Activated CD8-positive, alpha-beta T cell treated with anti-CD3 and anti-CD28 coated beads for 36 hours (primary cell): ENCODE results near the gene C10orf53. TPM values are rescaled to one million over a fixed set of nuclear protein-coding genes. Genes with fewer than 3 reads are reported as not detected.

Experiments used
- ATAC-seq: fragments of 200-7000 bp; cut with Tn5 transposase; one replicate; pipeline ENCODE4 v1.10.0; 2021; ENCODE audit warnings: mild to moderate bottlenecking, moderate library complexity
- CTCF ChIA-PET: fragments of 350-600 bp; sonication (Branson Sonifier 250); formaldehyde crosslinking; loops from one replicate; lab custom pipeline; 2021; ENCODE audit warnings: antibody characterized with exemption; lab: Charles Lee
- POLR2A ChIA-PET: fragments of 350-600 bp; sonication (Branson Sonifier 250); formaldehyde crosslinking; loops from one replicate; lab custom pipeline; 2021; ENCODE audit warnings: antibody characterized with exemption; lab: Charles Lee
- DNase-seq: peaks from one replicate; pipeline ENCODE4 v3.0.0-alpha.2; 2020
- H3K27ac Mint-ChIP-seq: one replicate; pipeline ENCODE4 v1.8.0; 2021; ENCODE audit warnings: mild to moderate bottlenecking, mixed read lengths
- H3K27me3 Mint-ChIP-seq: one replicate; pipeline ENCODE4 v1.8.0; 2021; ENCODE audit warnings: mixed read lengths
- H3K36me3 Mint-ChIP-seq: one replicate; pipeline ENCODE4 v1.8.0; 2021; ENCODE audit warnings: low read depth, mixed read lengths
- H3K4me1 Mint-ChIP-seq: one replicate; pipeline ENCODE4 v1.8.0; 2021; ENCODE audit warnings: low read depth, mixed read lengths
- H3K4me3 Mint-ChIP-seq: one replicate; pipeline ENCODE4 v1.8.0; 2021; ENCODE audit warnings: mild to moderate bottlenecking, moderate library complexity, mixed read lengths
- H3K9me3 Mint-ChIP-seq: one replicate; pipeline ENCODE4 v1.8.0; 2021; ENCODE audit warnings: mixed read lengths
- CTCF ChIP-seq: fragments of 200-600 bp; IDR thresholded peaks from one replicate; pipeline ENCODE4 v1.8.0; 2022; ENCODE audit warnings: antibody characterized with exemption, mild to moderate bottlenecking
- intact Hi-C: fragments of 100-400 bp; cut with micrococcal nuclease; formaldehyde crosslinking; loops from one replicate; pipeline ENCODE4 v1.10.0; 2022
- total RNA-seq, 2 experiments: library from RNA; stranded (reverse); gene quantifications; one replicate each; pipeline ENCODE4 v1.2.3, GENCODE V29; 2021

C10orf53 gene
- total RNA-seq, 2 experiments from 2014 or later = not detected

GRCh38 chr10:49700211-49700610 is 20.8 kb downstream of the C10orf53 start:
- POLR2A ChIA-PET = no interaction called here

GRCh38 chr10:49700997-49701396 is 21.5 kb downstream of the C10orf53 start:
- no peaks in the 10 kb centered on the region for H3K4me1 Mint-ChIP-seq
- H3K4me3 Mint-ChIP-seq = no peak overlapping the region
- TF ChIP-seq CTCF = no peak
- ATAC-seq = no peak
- peaks cover 6% of the 10 kb centered on the region for H3K27me3 Mint-ChIP-seq
- POLR2A ChIA-PET = no interaction called here
- CTCF ChIA-PET = no interaction called here
- no peak for DNase-seq
- H3K9me3 Mint-ChIP-seq = peaks cover 2% of the 10 kb centered on the region
- intact Hi-C loops = no loop called here
- H3K36me3 Mint-ChIP-seq = no peaks in the 10 kb centered on the region
- H3K27ac Mint-ChIP-seq = no peak overlapping the region

More at GRCh38 chr10:49700211-49700610, 20.8 kb downstream of the C10orf53 start:
- DNase-seq (no peak), ATAC-seq (no peak)
- no peaks in the 10 kb centered on the region for H3K36me3 Mint-ChIP-seq
- H3K4me1 Mint-ChIP-seq = no peaks in the 10 kb centered on the region
- no peak overlapping the region for H3K27ac Mint-ChIP-seq
- CTCF ChIA-PET = no interaction called here
- no peak for TF ChIP-seq CTCF
- peaks cover 2% of the 10 kb centered on the region for H3K9me3 Mint-ChIP-seq
- intact Hi-C loops = no loop called here
- peaks cover 6% of the 10 kb centered on the region for H3K27me3 Mint-ChIP-seq
- H3K4me3 Mint-ChIP-seq = no peak overlapping the region

- Mint-ChIP-seq H3K4me3 (no peak overlapping the region), H3K27me3 (peaks cover 10% of the 10 kb centered on the region), H3K36me3 (no peaks in the 10 kb centered on the region), H3K9me3 (peaks cover 2% of the 10 kb centered on the region), H3K27ac (no peak overlapping the region), H3K4me1 (no peaks in the 10 kb centered on the region)
- no peak for ATAC-seq
- CTCF ChIA-PET = interaction anchor here (0.9 to 1.2 kb wide), 2 partner anchors 113 to 115 kb away, joined by 3 read pairs; no protein-coding TSS in a partner anchor
- DNase-seq = no peak
- intact Hi-C loops = no loop called here
- TF ChIP-seq CTCF = no peak
- POLR2A ChIA-PET = no interaction called here
These were observed 28.1 kb downstream of the C10orf53 start for GRCh38 chr10:49707585-49707984.

GRCh38 chr10:49709934-49710333 is 30.5 kb downstream of the C10orf53 start:
- ATAC-seq (no peak), DNase-seq (no peak)
- Mint-ChIP-seq H3K27me3 (peaks cover 13% of the 10 kb centered on the region), H3K27ac (no peak overlapping the region), H3K36me3 (no peaks in the 10 kb centered on the region), H3K4me1 (no peaks in the 10 kb centered on the region), H3K9me3 (peaks cover 4% of the 10 kb centered on the region), H3K4me3 (no peak overlapping the region)
- POLR2A ChIA-PET = no interaction called here
- intact Hi-C loops = no loop called here
- TF ChIP-seq CTCF = no peak
- CTCF ChIA-PET = no interaction called here

GRCh38 chr10:49710966-49711365 is 31.5 kb downstream of the C10orf53 start:
- Mint-ChIP-seq H3K27me3 (peaks cover 13% of the 10 kb centered on the region), H3K4me1 (no peaks in the 10 kb centered on the region), H3K27ac (no peak overlapping the region), H3K4me3 (no peak overlapping the region), H3K9me3 (peaks cover 2% of the 10 kb centered on the region), H3K36me3 (no peaks in the 10 kb centered on the region)
- TF ChIP-seq CTCF = no peak
- intact Hi-C loops = no loop called here
- DNase-seq (no peak), ATAC-seq (no peak)
- ChIA-PET CTCF (no interaction called here), POLR2A (interaction anchor here (0.8 kb wide), 1 partner anchor 10 kb away, joined by 3 read pairs; no protein-coding TSS in a partner anchor)
